Ishikawa (cell line): ENCODE results near the gene CAMP.

Experiments
- CEBPB ChIP-seq: IDR thresholded peaks from 2 replicates; pipeline ENCODE4 v1.6.1; 2012
- CREB1 ChIP-seq: IDR thresholded peaks from 2 replicates; pipeline ENCODE4 v1.6.1; 2012; ENCODE audit warnings: low read depth
- EGR1 ChIP-seq: IDR thresholded peaks from 2 replicates; pipeline ENCODE4 v1.6.1; 2012
- EP300 ChIP-seq: IDR thresholded peaks from 2 replicates; pipeline ENCODE4 v1.6.1; 2012; ENCODE audit warnings: borderline replicate concordance
- FOXM1 ChIP-seq: IDR thresholded peaks from 2 replicates; pipeline ENCODE4 v1.6.1; 2012; ENCODE audit warnings: low read depth, borderline replicate concordance
- NFIC ChIP-seq: IDR thresholded peaks from 2 replicates; pipeline ENCODE4 v1.6.1; 2012
- RAD21 ChIP-seq: IDR thresholded peaks from 2 replicates; pipeline ENCODE4 v1.6.1; 2012; ENCODE audit warnings: low read depth
- TAF1 ChIP-seq: IDR thresholded peaks from 2 replicates; pipeline ENCODE4 v1.6.1; 2012; ENCODE audit warnings: low read depth, mild to moderate bottlenecking
- TCF12 ChIP-seq: IDR thresholded peaks from 2 replicates; pipeline ENCODE4 v1.6.1; 2012; ENCODE audit warnings: low read depth
- USF1 ChIP-seq: IDR thresholded peaks from 2 replicates; pipeline ENCODE4 v1.6.1; 2012
- YY1 ChIP-seq: IDR thresholded peaks from 2 replicates; pipeline ENCODE4 v1.6.1; 2012; ENCODE audit warnings: low read depth
- TF ChIP-seq, protein P1 (sequence below): IDR thresholded peaks from 2 replicates; pipeline ENCODE4 v1.6.1; 2012; ENCODE audit warnings: low read depth, mild to moderate bottlenecking
- TF ChIP-seq, protein P2 (sequence below): IDR thresholded peaks from 2 replicates; pipeline ENCODE4 v1.6.1; 2012

DNA sequence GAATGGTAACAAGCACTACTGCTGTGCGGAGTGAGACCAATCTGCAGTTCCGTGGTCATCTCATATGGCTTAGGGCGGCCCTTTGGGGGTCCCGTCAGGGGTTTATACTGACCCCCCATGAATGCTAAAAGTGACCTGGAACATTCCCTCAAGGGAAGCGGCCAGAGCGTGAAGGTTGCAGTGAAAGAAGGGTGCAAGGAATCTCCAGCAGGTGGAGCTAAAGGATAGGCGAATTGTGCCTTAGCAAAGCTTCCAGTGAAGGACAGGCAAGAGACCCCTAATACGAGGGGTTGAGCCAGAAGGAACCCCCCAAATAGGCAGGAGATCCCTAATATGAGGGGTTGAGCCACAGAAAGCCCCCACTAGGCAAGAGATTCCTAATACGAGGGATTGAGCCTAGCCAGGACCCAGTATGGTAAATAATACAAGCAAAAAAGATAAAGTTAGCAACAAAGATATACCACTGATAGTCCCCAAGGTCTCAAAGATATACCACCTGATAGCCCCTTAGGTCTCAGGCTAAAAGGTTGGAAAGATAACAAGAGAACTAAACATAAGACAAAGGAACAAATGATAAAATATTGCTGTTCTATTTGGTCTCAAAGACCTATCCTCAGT is 50.4 kb downstream of the CAMP start:
- TF ChIP-seq TAF1 (no peak), RAD21 (peak; percentile 92), EGR1 (no peak), USF1 (no peak), CREB1 (no peak), EP300 (no peak), NFIC (no peak), YY1 (no peak), TCF12 (no peak), FOXM1 (no peak), CEBPB (no peak)
- TF ChIP-seq, protein P1, sequence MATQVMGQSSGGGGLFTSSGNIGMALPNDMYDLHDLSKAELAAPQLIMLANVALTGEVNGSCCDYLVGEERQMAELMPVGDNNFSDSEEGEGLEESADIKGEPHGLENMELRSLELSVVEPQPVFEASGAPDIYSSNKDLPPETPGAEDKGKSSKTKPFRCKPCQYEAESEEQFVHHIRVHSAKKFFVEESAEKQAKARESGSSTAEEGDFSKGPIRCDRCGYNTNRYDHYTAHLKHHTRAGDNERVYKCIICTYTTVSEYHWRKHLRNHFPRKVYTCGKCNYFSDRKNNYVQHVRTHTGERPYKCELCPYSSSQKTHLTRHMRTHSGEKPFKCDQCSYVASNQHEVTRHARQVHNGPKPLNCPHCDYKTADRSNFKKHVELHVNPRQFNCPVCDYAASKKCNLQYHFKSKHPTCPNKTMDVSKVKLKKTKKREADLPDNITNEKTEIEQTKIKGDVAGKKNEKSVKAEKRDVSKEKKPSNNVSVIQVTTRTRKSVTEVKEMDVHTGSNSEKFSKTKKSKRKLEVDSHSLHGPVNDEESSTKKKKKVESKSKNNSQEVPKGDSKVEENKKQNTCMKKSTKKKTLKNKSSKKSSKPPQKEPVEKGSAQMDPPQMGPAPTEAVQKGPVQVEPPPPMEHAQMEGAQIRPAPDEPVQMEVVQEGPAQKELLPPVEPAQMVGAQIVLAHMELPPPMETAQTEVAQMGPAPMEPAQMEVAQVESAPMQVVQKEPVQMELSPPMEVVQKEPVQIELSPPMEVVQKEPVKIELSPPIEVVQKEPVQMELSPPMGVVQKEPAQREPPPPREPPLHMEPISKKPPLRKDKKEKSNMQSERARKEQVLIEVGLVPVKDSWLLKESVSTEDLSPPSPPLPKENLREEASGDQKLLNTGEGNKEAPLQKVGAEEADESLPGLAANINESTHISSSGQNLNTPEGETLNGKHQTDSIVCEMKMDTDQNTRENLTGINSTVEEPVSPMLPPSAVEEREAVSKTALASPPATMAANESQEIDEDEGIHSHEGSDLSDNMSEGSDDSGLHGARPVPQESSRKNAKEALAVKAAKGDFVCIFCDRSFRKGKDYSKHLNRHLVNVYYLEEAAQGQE: no peak
- TF ChIP-seq, protein P2, sequence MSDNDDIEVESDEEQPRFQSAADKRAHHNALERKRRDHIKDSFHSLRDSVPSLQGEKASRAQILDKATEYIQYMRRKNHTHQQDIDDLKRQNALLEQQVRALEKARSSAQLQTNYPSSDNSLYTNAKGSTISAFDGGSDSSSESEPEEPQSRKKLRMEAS: no peak
